GM12878 (cell line): Measurements from ENCODE around the gene NAA30. TPM values are rescaled to one million over a fixed set of nuclear protein-coding genes. Genes with fewer than 3 reads are reported as not detected.

Source experiments
- ATAC-seq: fragments of 200-7000 bp; cut with Tn5 transposase; 3 replicates; pipeline ENCODE4 v1.9.1; 2020; ENCODE audit warnings: mild to moderate bottlenecking, moderate library complexity
- BruUV-seq: library from RNA; stranded (reverse); fragments of 400-500 nt; replicated peaks from 2 replicates; lab custom pipeline; 2021; lab: Mats Ljungman, UMichigan
- CTCF ChIA-PET: fragments of 300-600 bp; sonication (Branson Sonifier 250); formaldehyde crosslinking; extraction: SDS; loops from one replicate; lab custom pipeline; 2021; ENCODE audit warnings: inconsistent platforms; lab: Yijun Ruan, JAX
- POLR2A ChIA-PET: fragments of 350-600 bp; formaldehyde crosslinking; extraction: SDS; loops from one replicate; lab custom pipeline; 2021; ENCODE audit warnings: inconsistent platforms; lab: Charles Lee
- RAD21 ChIA-PET: fragments of 300-600 bp; sonication (Branson Sonifier 250); formaldehyde crosslinking; loops from one replicate; lab custom pipeline; 2023; ENCODE audit warnings: antibody characterized with exemption; ENCODE audit not compliant: unreplicated experiment; lab: Charles Lee
- SMC1A ChIA-PET: fragments of 300-600 bp; sonication (Branson Sonifier 250); formaldehyde crosslinking; loops from one replicate; lab custom pipeline; 2023; ENCODE audit not compliant: unreplicated experiment, uncharacterized antibody; lab: Charles Lee
- DNase-seq: peaks from one replicate; pipeline ENCODE4 v3.0.0-alpha.2; 2011; ENCODE audit warnings: low read depth, low spot score
- FAIRE-seq: peaks from 3 replicates; lab custom pipeline; 2011; peaks lifted over from hg19 to GRCh38; lab: Jason Lieb, UNC
- H2AFZ ChIP-seq: 2 replicates; pipeline ENCODE4 v1.6.0; 2011; ENCODE audit warnings: low read depth, low read length, control low read depth; ENCODE audit not compliant: control insufficient read depth
- H3K27ac ChIP-seq: 2 replicates; pipeline ENCODE4 v1.5.1; 2011; ENCODE audit warnings: control low read depth; ENCODE audit not compliant: control insufficient read depth, insufficient read depth
- H3K27me3 ChIP-seq, 2 experiments: replicated peaks in 1 of 2; 2 replicates each; pipeline versions ENCODE4 v1.6.0 to v1.6.1; 2011; ENCODE audit warnings: low read length in 1 of 2; ENCODE audit not compliant: control insufficient read depth in 2 of 2, insufficient read depth in 2 of 2
- H3K36me3 ChIP-seq, 2 experiments: 2 replicates each; pipeline ENCODE4 v1.5.1; 2011; ENCODE audit warnings: low read length in 1 of 2; ENCODE audit not compliant: control insufficient read depth in 2 of 2, insufficient read depth in 2 of 2
- H3K4me1 ChIP-seq: 2 replicates; pipeline ENCODE4 v1.6.1; 2011; ENCODE audit warnings: mild to moderate bottlenecking, low read length, moderate library complexity, mixed read lengths; ENCODE audit not compliant: control insufficient read depth, insufficient read depth
- H3K4me2 ChIP-seq: 2 replicates; pipeline ENCODE4 v1.6.0; 2011; ENCODE audit warnings: control low read depth; ENCODE audit not compliant: control insufficient read depth, insufficient read depth
- H3K4me3 ChIP-seq: fragments of 200-600 bp; sonication (generic); 2 replicates; pipeline ENCODE4 v1.5.1; 2016
- H3K79me2 ChIP-seq: 2 replicates; pipeline ENCODE4 v1.6.0; 2011; ENCODE audit warnings: low read length; ENCODE audit not compliant: control insufficient read depth, insufficient read depth
- H3K9ac ChIP-seq: 2 replicates; pipeline ENCODE4 v1.8.0; 2011; ENCODE audit warnings: low read length, control low read depth, mixed read lengths; ENCODE audit not compliant: control insufficient read depth, insufficient read depth
- H3K9me3 ChIP-seq: replicated peaks from 3 replicates; pipeline ENCODE4 v1.5.1; 2011; ENCODE audit warnings: mild to moderate bottlenecking, low read length; ENCODE audit not compliant: control insufficient read depth, insufficient read depth
- H4K20me1 ChIP-seq: 2 replicates; pipeline ENCODE4 v1.6.0; 2011; ENCODE audit not compliant: control insufficient read depth, insufficient read depth
- BCLAF1 ChIP-seq: fragments of 450-650 bp; IDR thresholded peaks from 2 replicates; pipeline ENCODE4 v1.6.1; 2017; ENCODE audit warnings: antibody characterized with exemption, mild to moderate bottlenecking, moderate library complexity
- EED ChIP-seq: sonication (generic); IDR thresholded peaks from 2 replicates; pipeline ENCODE4 v1.6.1; 2016; ENCODE audit warnings: antibody characterized with exemption, low read depth
- FOS ChIP-seq: IDR thresholded peaks from 3 replicates; pipeline ENCODE4 v1.6.1; 2011; ENCODE audit warnings: borderline replicate concordance; ENCODE audit not compliant: insufficient read length; ENCODE audit errors: extremely low read depth
- KAT2A ChIP-seq: conservative IDR thresholded peaks from 2 replicates; pipeline ENCODE4 v1.6.1; 2011; ENCODE audit warnings: low read depth, low read length; ENCODE audit not compliant: control insufficient read depth
- MEF2B ChIP-seq: fragments of 450-650 bp; IDR thresholded peaks from 2 replicates; pipeline ENCODE4 v1.6.1; 2018; ENCODE audit warnings: mild to moderate bottlenecking, moderate library complexity; ENCODE audit not compliant: partially characterized antibody, poor library complexity, severe bottlenecking
- MLLT1 ChIP-seq: fragments of 450-650 bp; IDR thresholded peaks from 2 replicates; pipeline ENCODE4 v1.6.1; 2016; ENCODE audit warnings: mild to moderate bottlenecking
- NR2C2 ChIP-seq: IDR thresholded peaks from 2 replicates; pipeline ENCODE4 v1.6.1; 2011; ENCODE audit warnings: borderline replicate concordance, low read depth; ENCODE audit not compliant: control insufficient read depth, insufficient read length
- REST ChIP-seq: IDR thresholded peaks from 2 replicates; pipeline ENCODE4 v1.6.1; 2012; ENCODE audit warnings: mild to moderate bottlenecking, low read depth, low read length
- SMARCA5 ChIP-seq: fragments of 450-650 bp; IDR thresholded peaks from 2 replicates; pipeline ENCODE4 v1.6.1; 2017; ENCODE audit warnings: mild to moderate bottlenecking
- SRF ChIP-seq, 2 experiments: IDR thresholded peaks; 2 replicates each; pipeline ENCODE4 v1.6.1; 2011; ENCODE audit warnings: low read depth in 2 of 2, low read length in 2 of 2, mild to moderate bottlenecking in 1 of 2, moderate library complexity in 1 of 2
- STAT1 ChIP-seq: fragments of 450-650 bp; conservative IDR thresholded peaks from 2 replicates; pipeline ENCODE4 v1.6.1; 2014; ENCODE audit warnings: antibody characterized with exemption, mild to moderate bottlenecking
- USF1 ChIP-seq: IDR thresholded peaks from 2 replicates; pipeline ENCODE4 v1.6.1; 2011; ENCODE audit warnings: borderline replicate concordance, low read depth, mild to moderate bottlenecking, moderate library complexity, mixed read lengths, low read length; ENCODE audit not compliant: insufficient read depth; ENCODE audit errors: extremely low read length
- WGBS: methylation state at CpG from one replicate; pipeline ENCODE4 v1.1.6; 2016; ENCODE audit warnings: low lambda C conversion rate; ENCODE audit not compliant: insufficient replicate concordance, insufficient coverage; ENCODE audit errors: missing lambda C conversion rate; 5-methylcytosine and 5-hydroxymethylcytosine counted together
- in situ Hi-C: fragments of 300-500 bp; cut with MboI; formaldehyde crosslinking; loops from 9 replicates; pipeline ENCODE4 v1.14.3; 2018; ENCODE audit warnings: mixed read lengths
- intact Hi-C: fragments of 100-400 bp; cut with micrococcal nuclease; formaldehyde crosslinking; loops from one replicate; pipeline ENCODE4 v1.14.2; 2022; ENCODE audit not compliant: unreplicated experiment
- polyA plus RNA-seq, 11 experiments: library from polyadenylated mRNA; depleted of rRNA in 4 of 11; unstranded in 6 of 11; stranded (reverse) in 5 of 11; fragments of >200 nt; fragmentation: Nextera tagmentation in 4 of 11; fragmentation: Illumina TruSeq in 1 of 11; extraction: Ambion mirVana in 4 of 11; extraction: Trizol in 1 of 11; gene quantifications; 1 replicate in 1 of 11; 2 replicates in 10 of 11; pipeline versions ENCODE4 v1.2.1 to v1.2.3, GENCODE V29; 2011 to 2016; ENCODE audit warnings: inconsistent platforms in 2 of 11, missing spikeins in 2 of 11, low read depth in 1 of 11
- total RNA-seq, 4 experiments: library from RNA; depleted of rRNA in 3 of 4; stranded (reverse); fragments of >200 nt in 3 of 4; fragmentation: Illumina TruSeq in 1 of 4; extraction: Trizol in 1 of 4; gene quantifications; 2 replicates each; pipeline versions ENCODE4 v1.2.1 to v1.2.3, GENCODE V29; 2013 to 2021

The NAA30 gene
- total and polyA plus RNA-seq, 10 of the 15 experiments (the other 5 are each of a cell fraction or from before 2014, with no cell fraction given): 4.5 to 15.6 (median 10.5) TPM

- intact Hi-C loops: no loop called here
- ATAC-seq (no peak), FAIRE-seq (no peak), DNase-seq (no peak)
- H3K27me3 ChIP-seq: no peaks in the 10 kb centered on the region
- no peak overlapping the region for H3K9ac ChIP-seq
- H3K27ac ChIP-seq: no peak overlapping the region
- no peak overlapping the region for H2AFZ ChIP-seq
- no peaks in the 10 kb centered on the region for H4K20me1 ChIP-seq
- ChIA-PET POLR2A (interaction anchor here (2.0 kb wide), 1 partner anchor 11 kb away, joined by 6 read pairs; no protein-coding TSS in a partner anchor), CTCF (interaction anchor here (1.3 kb wide), 1 partner anchor 13 kb away, joined by 3 read pairs; no protein-coding TSS in a partner anchor), RAD21 (interaction anchor here (1.2 kb wide), 1 partner anchor 87 kb away, joined by 3 read pairs; no protein-coding TSS in a partner anchor), SMC1A (interaction anchor here (1.0 to 1.2 kb wide), 3 partner anchors 10 to 19 kb away, joined by 3 to 4 read pairs (median 4); partner anchors contain the start of gene NAA30)
- no TSS peak for BruUV-seq
- H3K79me2 ChIP-seq: no peaks in the 10 kb centered on the region; the same call in 1 of the 2 replicates
- H3K4me1 ChIP-seq: no peaks in the 10 kb centered on the region
- no peaks in the 10 kb centered on the region for H3K9me3 ChIP-seq
- in situ Hi-C loops: no loop called here
- no peak overlapping the region for H3K4me2 ChIP-seq
- H3K36me3 ChIP-seq: no peaks in the 10 kb centered on the region; a peak in 2 of 4 replicates
- H3K4me3 ChIP-seq: no peak overlapping the region
- whole genome bisulfite sequencing: 97% methylated on average over 4 of the region's 4 CpGs
- TF ChIP-seq FOS (no peak), EED (no peak), SMARCA5 (no peak), KAT2A (no peak), BCLAF1 (no peak), USF1 (no peak), NR2C2 (no peak), STAT1 (no peak), MLLT1 (no peak), REST (no peak), SRF (IDR thresholded peaks at IDR 0.05; ENCODE audit: low read depth in 2 of 2, low read length in 2 of 2) (no peak), MEF2B (no peak)
Measured at GRCh38 chr14:57400556-57401494, 10.4 kb downstream of the NAA30 start.
